Measurements from ENCODE around the gene RADIL.

GRCh38 chr7:4832711-4833110 lies 50.8 kb downstream of the RADIL start:
- TF ChIP-seq TARDBP (IDR thresholded peaks at IDR 0.05) (no peak), NFRKB (IDR thresholded peaks at IDR 0.05) (no peak), SUZ12 (IDR thresholded peaks at IDR 0.05) (no peak), L3MBTL2 (conservative IDR thresholded peaks at IDR 0.05) (no peak), CTBP1 (IDR thresholded peaks at IDR 0.05; ENCODE audit: borderline replicate concordance) (no peak), FOXA1 (IDR thresholded peaks at IDR 0.05) (no peak), ZNF384 (IDR thresholded peaks at IDR 0.05) (no peak), BHLHE40 (IDR thresholded peaks at IDR 0.05; ENCODE audit: borderline replicate concordance) (no peak)
- TF ChIP-seq, protein P1, sequence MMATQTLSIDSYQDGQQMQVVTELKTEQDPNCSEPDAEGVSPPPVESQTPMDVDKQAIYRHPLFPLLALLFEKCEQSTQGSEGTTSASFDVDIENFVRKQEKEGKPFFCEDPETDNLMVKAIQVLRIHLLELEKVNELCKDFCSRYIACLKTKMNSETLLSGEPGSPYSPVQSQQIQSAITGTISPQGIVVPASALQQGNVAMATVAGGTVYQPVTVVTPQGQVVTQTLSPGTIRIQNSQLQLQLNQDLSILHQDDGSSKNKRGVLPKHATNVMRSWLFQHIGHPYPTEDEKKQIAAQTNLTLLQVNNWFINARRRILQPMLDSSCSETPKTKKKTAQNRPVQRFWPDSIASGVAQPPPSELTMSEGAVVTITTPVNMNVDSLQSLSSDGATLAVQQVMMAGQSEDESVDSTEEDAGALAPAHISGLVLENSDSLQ (IDR thresholded peaks at IDR 0.05): no peak

All from HEK293T (cell line).